Activated gamma-delta T cell treated with anti-CD3 and anti-CD28 coated beads, Interleukin-2, amount 50 U/mL, for 16 hours (primary cell): ENCODE data around the gene MARCHF9.

Experiments used
- DNase-seq: peaks from one replicate; pipeline ENCODE4 v3.0.0-alpha.2; 2020; ENCODE audit warnings: low read depth

Gene MARCHF9

DNA sequence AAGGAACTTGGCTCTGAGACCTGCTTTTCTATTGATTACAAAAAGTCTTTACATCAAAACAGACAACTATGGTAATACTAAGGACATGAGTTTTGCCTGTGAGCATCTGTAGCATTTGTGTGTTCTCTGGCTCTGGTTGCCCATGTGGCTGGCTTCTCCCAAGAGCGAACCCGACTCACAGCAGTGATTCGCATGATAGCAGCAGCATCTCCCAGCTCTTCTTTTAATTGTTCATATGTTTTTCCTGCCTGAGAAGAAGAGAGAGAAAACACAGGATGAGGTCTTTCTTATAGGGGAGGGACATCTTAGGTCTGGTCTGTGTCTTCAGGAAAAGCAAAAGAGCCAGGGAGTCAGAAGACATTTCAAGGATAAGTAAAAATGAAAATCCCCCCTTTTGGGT is 46.1 kb downstream of the MARCHF9 start:
- no peak for DNase-seq

DNA sequence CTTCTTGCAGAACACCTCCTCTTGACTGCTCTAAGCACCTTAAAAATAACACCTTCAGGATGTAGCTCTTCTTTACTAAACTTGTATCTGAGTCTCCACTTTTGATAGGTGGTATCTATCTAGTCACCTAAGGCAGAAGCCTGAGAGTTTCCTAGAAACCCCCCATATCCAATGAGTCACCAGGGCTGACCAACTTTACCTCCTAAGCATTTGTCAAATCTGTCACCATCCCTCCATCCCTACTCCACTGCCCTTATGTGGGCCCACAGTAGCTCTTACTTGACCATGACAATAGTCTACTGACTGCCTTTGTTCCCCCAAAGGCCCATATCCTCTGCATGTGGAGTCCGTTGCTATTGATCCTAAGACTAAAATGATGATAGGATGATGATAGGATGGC is 47.7 kb downstream of the MARCHF9 start:
- no peak for DNase-seq

DNA sequence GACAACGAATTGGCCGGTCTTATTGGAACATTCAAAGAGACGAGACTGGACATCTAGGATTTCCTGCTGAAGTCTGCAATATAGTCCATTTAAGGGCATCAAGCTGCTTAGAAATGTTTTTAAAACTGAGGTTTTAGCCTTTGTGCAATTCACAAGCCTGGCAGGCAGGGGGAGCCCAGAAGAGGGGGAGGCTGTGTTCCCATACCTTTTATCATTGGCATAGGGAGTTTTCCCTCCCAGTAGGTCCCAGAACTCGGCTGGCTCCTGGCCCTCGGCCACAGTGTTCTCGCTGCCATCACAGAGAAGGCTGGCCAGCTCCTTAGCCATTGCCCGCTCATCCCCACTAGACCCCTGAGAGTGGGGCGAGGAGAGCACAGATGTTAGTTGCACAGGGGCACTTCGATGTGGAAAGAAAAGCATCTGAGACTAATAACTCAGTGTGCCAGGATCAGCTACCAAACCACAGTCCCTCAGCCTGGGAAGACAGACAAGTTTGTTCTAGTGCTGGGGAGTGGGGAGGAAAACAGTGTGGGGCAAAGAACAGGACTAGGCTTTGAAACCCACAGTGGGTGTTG is 48.5 kb downstream of the MARCHF9 start:
- DNase-seq: no peak

DNA sequence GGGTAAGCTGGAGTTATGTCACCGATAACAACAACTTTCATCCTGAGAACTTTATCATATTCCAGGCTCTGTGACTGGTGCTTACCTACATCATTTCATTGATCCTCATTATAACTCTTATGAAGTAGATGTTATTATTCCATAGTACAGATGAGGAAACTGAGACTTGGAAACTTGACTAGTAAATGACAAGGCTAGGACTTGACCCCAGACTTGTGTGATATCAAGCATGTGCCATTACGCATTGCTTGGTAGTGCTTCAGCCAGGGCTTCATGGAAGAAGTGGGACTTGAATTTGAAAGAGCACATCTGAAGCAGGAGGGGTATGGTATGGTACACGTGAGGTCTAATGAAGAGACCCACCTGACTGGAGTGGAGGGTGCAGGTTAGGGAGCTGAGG is 51.8 kb downstream of the MARCHF9 start:
- no peak for DNase-seq

GRCh38 chr12:57807285-57807684 is 52.4 kb downstream of the MARCHF9 start:
- no peak for DNase-seq

- no peak for DNase-seq
Observed at GRCh38 chr12:57808351-57808750, 53.4 kb downstream of the MARCHF9 start.

- no peak for DNase-seq
Observed at GRCh38 chr12:57809425-57809824, 54.5 kb downstream of the MARCHF9 start.
